GM21447 (cell line): Measurements from ENCODE around the gene PCDHGC5.

Experiments used
- ATAC-seq: cut with Tn5 transposase; IDR thresholded peaks from one replicate; pipeline ENCODE4 v1.9.1; 2021; ENCODE audit not compliant: unreplicated experiment

Gene PCDHGC5

GRCh38 chr5:141528291-141528984 is 39.6 kb downstream of the PCDHGC5 start:
- ATAC-seq = no peak

DNA sequence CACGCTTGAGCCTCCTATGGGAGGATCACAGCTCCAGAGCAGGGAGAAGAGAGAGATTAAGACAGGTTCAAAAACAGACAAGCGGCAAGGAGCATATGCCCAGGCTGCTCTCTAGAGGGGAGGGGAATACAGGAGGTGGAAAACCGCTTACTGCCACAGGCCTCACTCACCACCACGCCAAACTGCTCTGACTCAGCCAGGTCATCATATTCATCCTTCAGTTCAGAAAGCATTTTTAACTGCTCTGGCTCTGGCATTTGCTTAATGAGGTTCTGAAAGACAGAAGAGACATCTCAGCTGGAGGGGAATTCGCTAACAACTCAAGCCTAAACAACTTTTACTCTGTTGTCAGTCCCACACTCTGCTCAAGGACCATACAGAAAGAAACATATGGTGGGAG is 40.1 kb downstream of the PCDHGC5 start:
- ATAC-seq = peak; percentile 45

- peak; percentile 47 for ATAC-seq
Measured at GRCh38 chr5:141529873-141530272, 41.0 kb downstream of the PCDHGC5 start.

DNA sequence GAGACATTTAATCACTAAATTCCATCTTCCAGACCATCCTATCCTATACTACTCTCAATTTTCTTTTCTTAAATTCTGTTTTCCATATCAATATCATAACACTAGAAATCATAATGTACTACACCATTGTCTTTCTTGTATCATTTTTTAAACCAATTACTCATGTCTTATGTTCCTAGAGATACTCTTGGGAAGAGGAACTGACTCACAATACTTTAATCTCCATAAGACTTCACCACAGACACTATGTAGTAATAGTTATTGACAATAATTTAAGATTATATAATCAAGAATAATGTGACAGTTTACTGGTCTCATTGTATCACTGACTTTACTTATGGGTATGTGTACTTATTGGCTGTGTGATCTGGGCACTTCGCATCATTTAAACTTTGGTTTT is 43.8 kb downstream of the PCDHGC5 start:
- ATAC-seq = no peak

GRCh38 chr5:141533897-141534296 is 45.0 kb downstream of the PCDHGC5 start:
- no peak for ATAC-seq

- no peak for ATAC-seq
Measured at GRCh38 chr5:141534492-141535213, 45.8 kb downstream of the PCDHGC5 start.
